Smooth muscle cell (in vitro differentiated cells): ENCODE results near the gene SFMBT2. TPM values are rescaled to one million over a fixed set of nuclear protein-coding genes. Genes with fewer than 3 reads are reported as not detected.
A peak's percentile ranks its signal among the peaks of the same experiment; 100 is the strongest.

Source experiments
- DNase-seq: peaks from one replicate; lab custom pipeline; 2025; ENCODE audit not compliant: unreplicated experiment; lab: John Stamatoyannopoulos, UW
- H2AFZ ChIP-seq: fragments of 200-600 bp; sonication (generic); 2 replicates; pipeline ENCODE4 v1.6.0; 2016; ENCODE audit warnings: antibody characterized with exemption, low read depth, mild to moderate bottlenecking
- H3F3A ChIP-seq: fragments of 200-600 bp; sonication (generic); 2 replicates; pipeline ENCODE4 v1.6.0; 2017; ENCODE audit warnings: antibody characterized with exemption, low read depth
- H3K27ac ChIP-seq: fragments of 200-600 bp; sonication (generic); 2 replicates; pipeline ENCODE4 v1.5.1; 2016; ENCODE audit warnings: low read depth, mild to moderate bottlenecking
- H3K27me3 ChIP-seq: fragments of 200-600 bp; sonication (generic); 2 replicates; pipeline ENCODE4 v1.6.1; 2016; ENCODE audit warnings: low read depth, mild to moderate bottlenecking
- H3K36me3 ChIP-seq: fragments of 200-600 bp; sonication (generic); 2 replicates; pipeline ENCODE4 v1.5.1; 2016; ENCODE audit warnings: low read depth
- H3K4me1 ChIP-seq: fragments of 200-600 bp; sonication (generic); 2 replicates; pipeline ENCODE4 v1.5.1; 2016; ENCODE audit warnings: low read depth
- H3K4me2 ChIP-seq: fragments of 200-600 bp; sonication (generic); 2 replicates; pipeline ENCODE4 v1.6.0; 2016; ENCODE audit warnings: mild to moderate bottlenecking
- H3K4me3 ChIP-seq: fragments of 200-600 bp; sonication (generic); 2 replicates; pipeline ENCODE4 v1.5.1; 2016; ENCODE audit warnings: mild to moderate bottlenecking
- H3K79me2 ChIP-seq: fragments of 200-600 bp; sonication (generic); 2 replicates; pipeline ENCODE4 v1.6.0; 2016; ENCODE audit warnings: low read depth, mild to moderate bottlenecking
- H3K9ac ChIP-seq: fragments of 200-600 bp; sonication (generic); 2 replicates; pipeline ENCODE4 v1.6.0; 2016; ENCODE audit warnings: low read depth
- H3K9me3 ChIP-seq: fragments of 200-600 bp; sonication (generic); replicated peaks from 2 replicates; pipeline ENCODE4 v1.5.1; 2016; ENCODE audit warnings: low read depth
- H4K20me1 ChIP-seq: fragments of 200-600 bp; sonication (generic); 2 replicates; pipeline ENCODE4 v1.6.0; 2016; ENCODE audit warnings: low read depth
- CTCF ChIP-seq: fragments of 200-600 bp; sonication (generic); IDR thresholded peaks from 2 replicates; pipeline ENCODE4 v1.5.1; 2017; ENCODE audit warnings: borderline replicate concordance, mild to moderate bottlenecking, antibody characterized with exemption; ENCODE audit not compliant: insufficient read depth, poor library complexity, severe bottlenecking
- WGBS: methylation state at CpG from one replicate; pipeline ENCODE4 v1.1.7; 2016; ENCODE audit warnings: low lambda C conversion rate; 5-methylcytosine and 5-hydroxymethylcytosine counted together
- polyA plus RNA-seq: library from polyadenylated mRNA; unstranded; fragments of >200 nt; fragmentation: Nextera tagmentation; extraction: Ambion mirVana; gene quantifications from 2 replicates; pipeline ENCODE4 v1.2.1, GENCODE V29; 2016
- total RNA-seq: library from RNA; depleted of rRNA; stranded (reverse); fragments of >200 nt; gene quantifications from 2 replicates; pipeline ENCODE4 v1.2.3, GENCODE V29; 2014

Gene SFMBT2
- total and polyA plus RNA-seq, 2 experiments from 2014 or later: 0.90 to 1.4 TPM

DNA sequence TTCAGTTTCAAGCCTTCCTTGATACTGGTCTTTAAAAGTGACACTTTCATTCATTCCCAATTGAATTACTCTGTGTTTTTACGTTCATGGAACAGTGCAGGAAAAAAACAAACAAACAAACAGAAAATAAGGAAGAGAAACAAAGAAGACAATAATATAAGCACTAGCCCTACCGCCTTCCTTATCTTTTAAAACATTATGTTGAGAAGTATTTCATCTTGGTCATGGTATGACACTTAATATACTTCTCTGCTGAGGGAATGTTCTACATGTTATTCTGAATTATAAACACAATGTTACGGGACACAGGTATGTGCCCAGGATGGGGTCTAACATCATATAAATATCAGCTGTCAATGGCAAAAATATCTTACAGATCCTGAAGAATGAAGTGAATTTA, 176.7 kb downstream of the SFMBT2 start:
- no peak overlapping the region for H3K4me3 ChIP-seq
- no peaks in the 10 kb centered on the region for H3K36me3 ChIP-seq
- TF ChIP-seq CTCF: no peak
- no peak overlapping the region for H3K4me2 ChIP-seq
- DNase-seq: no peak
- no peaks in the 10 kb centered on the region for H4K20me1 ChIP-seq
- H2AFZ ChIP-seq: no peak overlapping the region
- H3K79me2 ChIP-seq: no peaks in the 10 kb centered on the region
- no peak overlapping the region for H3K27ac ChIP-seq
- WGBS: 81% methylated on average over 3 of the region's 3 CpGs
- peaks cover 9% of the 10 kb centered on the region for H3K4me1 ChIP-seq
- no peaks in the 10 kb centered on the region for H3K27me3 ChIP-seq
- no peaks in the 10 kb centered on the region for H3K9me3 ChIP-seq
- no peak overlapping the region for H3K9ac ChIP-seq
- H3F3A ChIP-seq: no peaks in the 10 kb centered on the region

- Histone ChIP-seq H3F3A (no peaks in the 10 kb centered on the region), H3K27ac (no peak overlapping the region), H3K9me3 (no peaks in the 10 kb centered on the region), H3K36me3 (no peaks in the 10 kb centered on the region), H3K27me3 (no peaks in the 10 kb centered on the region), H3K79me2 (no peaks in the 10 kb centered on the region), H2AFZ (no peak overlapping the region), H3K4me1 (peaks cover 9% of the 10 kb centered on the region), H4K20me1 (no peaks in the 10 kb centered on the region), H3K4me3 (no peak overlapping the region), H3K4me2 (no peak overlapping the region), H3K9ac (no peak overlapping the region)
- WGBS: 61% methylated on average over 4 of the region's 4 CpGs
- DNase-seq: no peak
- TF ChIP-seq CTCF: no peak
Observed at GRCh38 chr10:7233259-7233991, 177.4 kb downstream of the SFMBT2 start.

DNA sequence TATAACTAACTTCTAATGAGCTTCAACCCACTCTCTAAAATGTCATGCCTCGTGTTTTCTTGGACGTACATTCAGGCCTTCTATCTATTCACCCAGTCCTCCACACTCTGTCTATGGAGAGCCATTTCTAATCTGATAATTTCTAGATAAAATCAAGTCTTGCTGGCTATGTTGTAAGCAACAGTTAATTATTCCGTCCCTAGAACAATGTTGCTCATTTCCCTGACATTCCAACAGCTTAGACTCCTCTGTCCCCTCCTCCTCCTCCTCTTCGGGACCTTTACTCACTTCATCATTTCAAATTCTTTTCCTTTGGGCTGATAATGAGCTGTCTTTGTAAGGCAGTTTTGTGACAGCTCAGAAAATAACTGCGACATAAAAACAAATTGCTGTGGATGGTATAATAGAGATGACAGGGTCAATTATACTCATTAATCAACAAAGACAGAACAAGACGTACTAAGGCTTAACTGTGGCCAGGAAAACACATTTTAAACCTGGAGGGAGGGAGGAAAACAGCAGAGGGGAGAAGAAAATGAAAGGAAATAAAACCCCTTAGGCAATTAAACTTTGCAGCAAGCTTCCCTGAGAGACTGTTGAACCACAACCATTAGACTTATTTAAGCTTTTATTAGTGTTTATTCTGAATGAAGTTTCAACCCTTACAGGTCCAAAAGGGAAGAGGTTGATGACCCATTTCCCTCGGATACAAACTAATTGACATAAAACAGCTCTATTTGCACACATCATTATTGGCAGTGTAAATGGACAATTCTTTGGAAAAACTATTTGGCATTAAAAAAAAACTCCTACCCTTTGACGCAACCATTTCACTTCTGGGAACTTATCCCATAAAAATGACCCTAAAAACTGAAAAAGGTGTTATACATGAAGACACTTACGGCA, 179.1 kb downstream of the SFMBT2 start:
- 57% methylated on average over 9 of the region's 9 CpGs for WGBS
- H3F3A ChIP-seq: no peaks in the 10 kb centered on the region
- H3K27ac ChIP-seq: no peak overlapping the region
- no peaks in the 10 kb centered on the region for H3K79me2 ChIP-seq
- H4K20me1 ChIP-seq: no peaks in the 10 kb centered on the region
- DNase-seq: no peak
- peaks cover 9% of the 10 kb centered on the region for H3K4me1 ChIP-seq
- no peaks in the 10 kb centered on the region for H3K9me3 ChIP-seq
- H3K9ac ChIP-seq: no peak overlapping the region
- no peaks in the 10 kb centered on the region for H3K36me3 ChIP-seq
- no peak overlapping the region for H3K4me3 ChIP-seq
- no peak overlapping the region for H2AFZ ChIP-seq
- H3K4me2 ChIP-seq: peak overlapping the region; percentile 50
- H3K27me3 ChIP-seq: no peaks in the 10 kb centered on the region
- TF ChIP-seq CTCF: no peak
